GM21447 (cell line): Measurements from ENCODE around the gene RNF7.
"Not testable (repeated sequence)": the region's sequence is repeated elsewhere in the genome, so short reads cannot be mapped to it uniquely, and the experiment has no call there.

Experiments used
- ATAC-seq: cut with Tn5 transposase; IDR thresholded peaks from one replicate; pipeline ENCODE4 v1.9.1; 2021; ENCODE audit not compliant: unreplicated experiment

The RNF7 gene

DNA sequence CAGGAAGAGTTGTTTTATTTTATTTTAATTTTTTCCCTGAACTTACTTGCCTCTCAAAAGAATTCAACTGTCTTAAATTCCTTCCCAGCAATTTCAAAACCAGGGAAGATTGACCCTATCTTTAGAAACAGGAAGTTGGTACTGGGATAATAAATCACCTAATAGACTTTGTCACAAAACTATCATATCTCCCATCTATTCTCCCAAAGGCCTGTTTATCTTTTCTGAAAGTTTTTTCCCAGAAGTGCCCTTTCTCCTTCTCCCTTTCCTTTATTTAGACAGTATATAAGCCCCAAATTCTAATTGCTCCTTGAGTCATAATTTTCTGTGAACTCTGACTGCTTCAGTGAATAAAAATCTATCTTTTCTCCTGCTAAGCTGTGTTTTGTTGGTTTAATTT is 2.9 kb upstream of the RNF7 start:
- no peak for ATAC-seq

- ATAC-seq = no peak
Observed at GRCh38 chr3:141735770-141736465, 2.2 kb upstream of the RNF7 start.

GRCh38 chr3:141737093-141737492 is 1.0 kb upstream of the RNF7 start:
- no peak for ATAC-seq

DNA sequence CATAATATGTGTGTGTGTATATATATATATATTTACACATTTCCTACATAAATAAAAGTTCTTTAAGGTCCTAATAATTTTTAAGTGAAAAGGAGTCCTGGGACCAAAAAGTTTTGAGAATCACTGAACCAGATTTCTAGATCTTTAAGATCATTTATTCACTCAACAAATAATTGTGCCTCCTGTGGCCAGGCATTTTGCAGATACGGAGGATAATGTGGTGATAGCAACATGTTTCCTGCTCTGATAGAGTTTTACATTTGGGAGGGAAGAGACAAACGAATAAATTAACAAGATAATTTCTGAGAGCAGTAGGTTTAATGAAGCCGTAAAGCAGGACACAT is 448 bp upstream of the RNF7 start:
- no peak for ATAC-seq

DNA sequence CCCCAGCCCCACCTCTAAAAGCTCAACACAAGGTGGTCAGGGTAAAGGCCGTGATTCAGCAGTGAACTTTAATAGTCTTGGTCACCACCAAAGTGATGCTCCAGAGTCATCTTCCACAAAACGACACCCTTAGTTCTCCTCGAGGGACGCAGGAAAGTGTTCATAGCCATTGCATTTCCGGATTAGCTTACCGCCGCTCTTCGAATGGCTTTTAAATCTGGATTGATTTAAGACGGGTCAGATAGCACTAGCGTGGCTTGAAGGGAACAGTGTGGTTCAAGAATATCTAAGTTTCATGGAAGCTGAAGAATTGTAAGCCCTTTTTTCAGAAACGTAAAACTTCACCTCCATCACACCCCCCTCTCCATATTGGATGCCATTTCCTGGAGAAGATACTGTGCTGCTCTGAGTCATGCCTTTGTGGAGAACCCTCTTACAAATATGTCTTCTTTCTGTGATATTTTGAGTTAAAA is 829 bp downstream of the RNF7 start:
- ATAC-seq = peak; percentile 17

- ATAC-seq = no peak
Observed at GRCh38 chr3:141739731-141740130, 1.6 kb downstream of the RNF7 start.

- no peak for ATAC-seq
Observed at GRCh38 chr3:141740349-141740748, 2.3 kb downstream of the RNF7 start.

GRCh38 chr3:141743305-141743704 is 5.2 kb downstream of the RNF7 start:
- ATAC-seq = no peak

DNA sequence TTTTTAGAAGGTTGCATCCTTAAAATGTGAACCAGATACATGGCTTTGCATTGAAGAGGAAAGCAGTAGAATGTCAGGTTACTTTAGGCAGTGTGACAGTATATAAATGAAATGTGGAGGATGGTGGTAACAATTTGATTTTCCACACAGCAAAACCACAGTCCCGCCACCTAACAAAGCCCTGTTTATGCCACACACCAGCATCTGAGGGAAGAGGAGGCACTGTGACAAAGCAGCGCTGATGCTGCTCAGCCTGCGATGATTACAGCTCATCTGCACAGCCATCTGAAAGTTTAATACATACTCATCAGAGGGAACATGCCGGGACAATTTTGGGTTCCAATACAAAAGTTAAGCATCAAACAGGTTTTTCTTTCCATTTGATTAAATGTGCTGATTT is 8.9 kb downstream of the RNF7 start:
- ATAC-seq = no peak

DNA sequence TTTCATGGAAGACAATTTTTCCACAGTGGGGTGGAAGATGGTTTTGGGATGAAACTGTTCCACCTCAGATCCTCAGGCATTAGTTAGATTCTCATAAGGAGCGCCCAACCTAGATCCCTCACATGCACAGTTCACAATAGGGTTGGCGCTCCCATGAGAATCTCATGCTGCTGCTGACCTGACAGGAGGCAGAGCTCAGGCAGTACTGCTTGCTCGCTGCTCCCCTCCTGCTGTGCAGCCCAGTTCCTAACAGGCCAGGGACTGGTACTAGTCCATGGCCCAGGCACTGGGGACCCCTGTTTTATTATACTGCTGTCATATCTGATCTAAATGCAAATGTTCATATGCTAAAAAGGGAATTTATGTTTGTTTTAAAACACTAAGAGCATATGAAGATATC is 15.3 kb downstream of the RNF7 start:
- ATAC-seq = no peak

GRCh38 chr3:141754032-141754431 is 15.9 kb downstream of the RNF7 start:
- no peak for ATAC-seq

DNA sequence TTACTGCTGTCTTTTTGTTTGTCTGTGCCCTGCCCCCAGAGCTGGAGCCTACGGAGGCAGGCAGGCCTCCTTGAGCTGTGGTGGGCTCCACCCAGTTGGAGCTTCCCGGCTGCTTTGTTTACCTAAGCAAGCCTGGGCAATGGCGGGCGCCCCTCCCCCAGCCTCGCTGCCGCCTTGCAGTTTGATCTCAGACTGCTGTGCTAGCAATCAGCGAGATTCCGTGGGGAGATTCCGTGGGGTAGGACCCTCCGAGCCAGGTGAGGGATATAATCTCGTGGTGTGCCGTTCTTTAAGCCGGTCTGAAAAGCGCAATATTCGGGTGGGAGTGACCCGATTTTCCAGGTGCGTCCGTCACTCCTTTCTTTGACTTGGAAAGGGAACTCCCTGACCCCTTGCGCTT is 24.5 kb downstream of the RNF7 start:
- not testable (repeated sequence) for ATAC-seq

- no peak for ATAC-seq
Observed at GRCh38 chr3:141763088-141763750, 25.1 kb downstream of the RNF7 start, which contains the start of gene GRK7. GRK7 (plus strand) TSS chr3:141763408; CDS start chr3:141778285, 14,877 bp downstream.

GRCh38 chr3:141764045-141764444 is 25.9 kb downstream of the RNF7 start:
- ATAC-seq = no peak

- no peak for ATAC-seq
Observed at GRCh38 chr3:141764465-141764864, 26.4 kb downstream of the RNF7 start.

- ATAC-seq = no peak
Observed at GRCh38 chr3:141764986-141765385, 26.9 kb downstream of the RNF7 start.

- ATAC-seq = no peak
Observed at GRCh38 chr3:141767066-141767465, 29.0 kb downstream of the RNF7 start.

GRCh38 chr3:141769221-141769894 is 31.3 kb downstream of the RNF7 start:
- no peak for ATAC-seq

GRCh38 chr3:141773676-141774075 is 35.6 kb downstream of the RNF7 start:
- no peak for ATAC-seq

DNA sequence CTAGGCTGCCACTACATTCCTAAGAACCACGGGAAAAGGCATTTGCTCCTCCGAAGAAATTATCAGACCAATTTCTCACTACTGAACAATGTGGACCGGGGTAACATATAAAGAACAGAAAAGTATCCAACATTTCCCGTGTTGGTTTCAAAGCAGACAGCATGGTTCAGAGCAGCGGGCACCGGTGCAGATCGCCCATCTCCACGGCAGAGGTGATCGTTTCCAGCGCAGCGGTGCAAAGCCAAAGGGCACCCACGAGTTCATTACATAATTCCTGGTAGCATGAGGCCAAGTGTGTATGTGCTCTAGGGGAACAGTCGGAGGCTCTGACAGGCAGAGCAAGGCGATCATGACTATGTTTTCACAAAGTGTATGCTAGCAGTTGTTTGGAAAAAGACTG is 38.3 kb downstream of the RNF7 start:
- ATAC-seq = no peak

GRCh38 chr3:141776885-141777284 is 38.8 kb downstream of the RNF7 start:
- ATAC-seq = no peak
